AG04449 (cell line): Measurements from ENCODE around the gene FCER1G.

Source experiments
- CTCF ChIA-PET: fragments of 350-600 bp; formaldehyde crosslinking; extraction: SDS; loops from one replicate; lab custom pipeline; 2021; ENCODE audit warnings: antibody characterized with exemption; lab: Yijun Ruan, JAX
- POLR2A ChIA-PET: fragments of 400-600, 350-600 bp; formaldehyde crosslinking; extraction: SDS; loops from one replicate; lab custom pipeline; 2020; ENCODE audit warnings: antibody characterized with exemption, inconsistent platforms; lab: Yijun Ruan, JAX
- DNase-seq: peaks from one replicate; pipeline ENCODE4 v3.0.0-alpha.2; 2010; ENCODE audit warnings: low read depth, low spot score
- H3K4me3 ChIP-seq: 2 replicates; pipeline ENCODE4 v1.5.1; 2011; ENCODE audit warnings: low read depth, mild to moderate bottlenecking, control low read depth, low read length
- CTCF ChIP-seq: IDR thresholded peaks from one replicate; pipeline ENCODE4 v1.5.1; 2011; ENCODE audit warnings: mild to moderate bottlenecking, moderate library complexity, low read length, control low read depth, inconsistent platforms; ENCODE audit not compliant: insufficient read depth; ENCODE audit errors: missing control alignments

FCER1G gene

GRCh38 chr1:161196111-161196510 lies 19.0 kb upstream of the FCER1G start:
- no peak overlapping the region for H3K4me3 ChIP-seq

GRCh38 chr1:161196521-161197451 lies 18.3 kb upstream of the FCER1G start:
- CTCF ChIA-PET: interaction anchor here (0.7 to 26.1 kb wide), 7 partner anchors 8 to 186 kb away, joined by 3 to 758 read pairs (median 12); partner anchors contain the start of genes APOA2, FCER1G and TOMM40L
- no peak for DNase-seq
- POLR2A ChIA-PET: interaction anchor here (0.6 to 1.5 kb wide), 6 partner anchors 15 to 36 kb away, joined by 3 to 5 read pairs (median 3); partner anchors contain the start of genes PPOX and TOMM40L
- TF ChIP-seq CTCF: no peak
- peak overlapping the region; percentile 58 for H3K4me3 ChIP-seq

More at GRCh38 chr1:161196111-161196510, 19.0 kb upstream of the FCER1G start:
- no peak for TF ChIP-seq CTCF
- CTCF ChIA-PET: interaction anchor here (3.5 to 26.1 kb wide), 2 partner anchors 13 to 23 kb away, joined by 16 to 758 read pairs; partner anchors contain the start of genes APOA2, FCER1G and TOMM40L
- no peak for DNase-seq
- POLR2A ChIA-PET: no interaction called here

- ChIA-PET POLR2A (interaction anchor here (0.6 to 1.7 kb wide), 9 partner anchors 14 to 32 kb away, joined by 3 to 6 read pairs (median 4); partner anchors contain the start of genes PPOX and TOMM40L), CTCF (interaction anchor here (0.7 to 26.1 kb wide), 8 partner anchors 9 to 185 kb away, joined by 3 to 758 read pairs (median 8); partner anchors contain the start of genes APOA2, FCER1G and TOMM40L)
- no peak for DNase-seq
- no peak for TF ChIP-seq CTCF
- peak overlapping the region; percentile 58 for H3K4me3 ChIP-seq
Measured at GRCh38 chr1:161197560-161198193, 17.4 kb upstream of the FCER1G start.

GRCh38 chr1:161198194-161198896 lies 16.8 kb upstream of the FCER1G start:
- POLR2A ChIA-PET: interaction anchor here (0.6 to 1.7 kb wide), 8 partner anchors 15 to 39 kb away, joined by 3 to 6 read pairs (median 3); partner anchors contain the start of genes FCER1G and USP21
- no peak for DNase-seq
- CTCF ChIA-PET: interaction anchor here (1.2 to 26.1 kb wide), 5 partner anchors 16 to 184 kb away, joined by 3 to 758 read pairs (median 16); partner anchors contain the start of genes APOA2, FCER1G and TOMM40L
- TF ChIP-seq CTCF: peak; percentile 20
- peak overlapping the region; percentile 58 for H3K4me3 ChIP-seq

GRCh38 chr1:161198897-161199431 lies 16.1 kb upstream of the FCER1G start, which contains the start of gene ADAMTS4:
Gene ADAMTS4, minus strand, starts transcription at chr1:161199054. Its CDS starts 427 bp downstream, at chr1:161198627.
- peak; percentile 68 for DNase-seq

More at GRCh38 chr1:161198897-161199431, 16.1 kb upstream of the FCER1G start, which contains the start of gene ADAMTS4:
- ChIA-PET CTCF (interaction anchor here (1.2 to 26.1 kb wide), 5 partner anchors 16 to 184 kb away, joined by 3 to 758 read pairs (median 16); partner anchors contain the start of genes APOA2, FCER1G and TOMM40L), POLR2A (interaction anchor here (0.8 to 1.7 kb wide), 7 partner anchors 16 to 40 kb away, joined by 3 to 6 read pairs (median 3); partner anchors contain the start of genes FCER1G and USP21)
- TF ChIP-seq CTCF: no peak
- H3K4me3 ChIP-seq: peak within 1 kb of the TSS; percentile 58
